ENCODE results near the gene PODNL1.

DNA sequence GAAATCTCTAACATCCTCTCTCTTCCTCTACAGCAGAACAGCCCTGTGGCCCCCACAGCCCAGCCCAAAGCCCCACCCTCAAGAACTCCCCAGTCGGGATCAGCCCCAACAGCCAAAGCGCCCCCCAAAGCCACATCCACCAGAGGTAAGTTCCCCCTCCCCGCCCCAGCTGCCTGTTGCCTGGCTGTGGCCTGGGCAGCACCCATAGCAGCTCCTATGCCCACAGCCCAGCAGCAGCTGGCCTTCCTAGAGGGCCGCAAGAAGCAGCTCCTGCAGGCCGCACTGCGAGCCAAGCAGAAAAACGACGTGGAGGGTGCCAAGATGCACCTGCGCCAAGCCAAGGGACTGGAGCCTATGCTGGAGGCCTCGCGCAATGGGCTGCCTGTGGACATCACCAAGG, 17.7 kb downstream of the PODNL1 start:
- TF ChIP-seq, protein P1, sequence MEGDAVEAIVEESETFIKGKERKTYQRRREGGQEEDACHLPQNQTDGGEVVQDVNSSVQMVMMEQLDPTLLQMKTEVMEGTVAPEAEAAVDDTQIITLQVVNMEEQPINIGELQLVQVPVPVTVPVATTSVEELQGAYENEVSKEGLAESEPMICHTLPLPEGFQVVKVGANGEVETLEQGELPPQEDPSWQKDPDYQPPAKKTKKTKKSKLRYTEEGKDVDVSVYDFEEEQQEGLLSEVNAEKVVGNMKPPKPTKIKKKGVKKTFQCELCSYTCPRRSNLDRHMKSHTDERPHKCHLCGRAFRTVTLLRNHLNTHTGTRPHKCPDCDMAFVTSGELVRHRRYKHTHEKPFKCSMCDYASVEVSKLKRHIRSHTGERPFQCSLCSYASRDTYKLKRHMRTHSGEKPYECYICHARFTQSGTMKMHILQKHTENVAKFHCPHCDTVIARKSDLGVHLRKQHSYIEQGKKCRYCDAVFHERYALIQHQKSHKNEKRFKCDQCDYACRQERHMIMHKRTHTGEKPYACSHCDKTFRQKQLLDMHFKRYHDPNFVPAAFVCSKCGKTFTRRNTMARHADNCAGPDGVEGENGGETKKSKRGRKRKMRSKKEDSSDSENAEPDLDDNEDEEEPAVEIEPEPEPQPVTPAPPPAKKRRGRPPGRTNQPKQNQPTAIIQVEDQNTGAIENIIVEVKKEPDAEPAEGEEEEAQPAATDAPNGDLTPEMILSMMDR (conservative IDR thresholded peaks at IDR 0.05), result no peak
- TF ChIP-seq EZH2 (IDR thresholded peaks at IDR 0.05; ENCODE audit: low read depth), result no peak
